Hepatic stellate cell (primary cell): ENCODE data around the gene TCERG1L.

ENCODE experiments used
- DNase-seq: peaks from one replicate; pipeline ENCODE4 v3.0.0; 2011; ENCODE audit warnings: low spot score

Gene TCERG1L

DNA sequence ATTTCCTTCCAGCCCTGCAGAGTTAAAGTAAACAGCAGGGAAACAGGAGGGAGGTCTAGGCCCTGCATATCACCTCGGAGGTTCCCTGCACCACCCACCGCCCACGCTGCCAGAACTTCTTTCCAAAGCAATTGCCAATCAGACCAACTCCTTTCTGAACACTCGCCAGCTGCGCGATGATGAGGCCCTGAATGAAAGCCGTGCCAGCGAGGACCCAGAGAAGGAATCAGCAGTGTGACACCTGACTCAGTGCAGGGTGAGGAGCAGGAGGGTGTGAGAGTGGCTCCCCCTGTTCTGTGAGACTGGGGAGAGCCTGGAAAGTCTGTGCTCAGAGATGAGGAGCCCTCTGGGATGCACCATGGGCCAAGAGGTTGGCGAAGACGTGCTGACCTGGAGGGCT, 3.3 kb upstream of the TCERG1L start:
- DNase-seq = no peak

GRCh38 chr10:131314148-131314547, 2.6 kb upstream of the TCERG1L start:
- DNase-seq = no peak

DNA sequence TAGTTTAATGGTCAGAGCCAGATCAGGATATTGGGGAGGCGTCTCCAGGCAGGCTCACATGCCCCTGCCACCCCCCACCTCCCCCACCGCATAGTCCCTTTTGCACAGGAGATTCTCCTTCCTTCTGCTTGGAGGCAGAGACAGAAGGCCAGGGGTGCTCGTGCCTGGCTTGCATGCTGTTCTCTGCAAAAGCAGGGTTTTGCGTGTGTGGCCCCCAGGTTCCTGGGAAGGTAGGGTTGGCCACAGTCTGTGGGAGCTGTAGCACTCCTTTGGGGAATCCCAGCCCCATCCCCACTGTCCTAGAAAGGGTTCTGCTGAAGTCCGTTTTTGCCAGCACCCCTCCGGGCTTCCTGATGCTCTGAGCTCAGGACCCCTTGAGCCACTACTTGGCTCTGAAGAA, 1.9 kb upstream of the TCERG1L start:
- DNase-seq = no peak

GRCh38 chr10:131312478-131312836, 936 bp upstream of the TCERG1L start:
- no peak for DNase-seq

GRCh38 chr10:131311402-131311660, 190 bp downstream of the TCERG1L start:
- no peak for DNase-seq

DNA sequence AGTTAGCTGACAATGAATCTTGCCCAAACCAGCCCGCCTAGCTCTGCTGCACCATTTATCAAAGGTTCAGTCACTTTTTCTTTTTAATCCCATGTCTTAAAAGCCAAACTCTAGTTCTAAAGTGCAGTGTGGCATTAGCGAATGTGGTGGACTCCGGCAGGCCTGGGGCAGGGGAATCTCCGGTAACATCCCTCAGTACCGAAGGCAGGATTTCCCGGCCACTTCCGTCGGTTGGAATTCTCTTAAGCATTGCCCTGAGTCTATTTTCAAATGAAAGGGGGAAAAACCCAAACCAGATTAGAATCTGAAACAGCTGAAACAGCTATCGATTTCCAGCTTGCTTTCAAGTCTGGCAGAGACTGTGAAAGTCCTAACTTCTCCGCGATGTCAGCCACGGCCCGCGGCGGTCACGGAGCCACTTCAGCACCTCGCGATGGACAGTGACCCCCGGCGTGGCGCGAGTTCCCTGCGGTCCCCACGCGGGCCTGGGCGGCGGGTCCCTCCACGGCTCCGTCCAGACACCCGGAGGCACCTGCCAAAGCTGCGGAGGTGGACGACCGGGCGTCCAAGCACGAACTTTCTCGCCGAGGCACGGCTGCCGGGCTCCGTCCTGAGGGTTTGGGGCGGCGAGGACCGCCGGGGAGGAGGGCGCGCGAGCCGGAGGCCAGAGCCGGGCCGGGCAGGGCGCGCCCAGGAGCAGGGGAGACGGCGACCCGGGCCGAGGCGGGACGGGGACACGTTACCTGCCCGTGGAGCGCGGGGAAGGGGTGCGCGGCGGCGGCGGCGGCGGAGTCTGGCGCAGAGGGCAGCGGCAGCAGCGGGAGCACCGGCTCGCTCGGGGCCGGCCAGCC, 745 bp downstream of the TCERG1L start:
- DNase-seq = no peak

DNA sequence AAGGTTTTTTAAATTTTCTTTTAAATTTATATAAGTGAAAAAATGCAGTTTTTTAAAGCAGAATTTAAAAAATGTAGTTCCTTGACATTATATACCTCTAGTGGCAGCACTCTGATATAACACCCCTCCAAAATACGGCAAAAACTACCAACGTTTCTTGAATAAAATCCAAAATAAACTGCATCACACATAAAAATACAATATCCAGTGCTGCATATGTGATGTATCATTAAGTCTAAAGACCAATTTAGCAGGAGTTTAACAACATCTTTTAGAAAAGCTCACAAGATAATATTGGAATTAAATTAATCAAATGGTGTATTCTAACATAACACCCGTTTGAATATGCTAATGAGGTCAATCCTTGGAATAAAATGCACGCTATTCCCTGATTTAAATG, 1.4 kb downstream of the TCERG1L start:
- no peak for DNase-seq

- DNase-seq = no peak
Measured at GRCh38 chr10:131300508-131300907, 11.0 kb downstream of the TCERG1L start.

GRCh38 chr10:131290781-131291180, 20.7 kb downstream of the TCERG1L start:
- no peak for DNase-seq

DNA sequence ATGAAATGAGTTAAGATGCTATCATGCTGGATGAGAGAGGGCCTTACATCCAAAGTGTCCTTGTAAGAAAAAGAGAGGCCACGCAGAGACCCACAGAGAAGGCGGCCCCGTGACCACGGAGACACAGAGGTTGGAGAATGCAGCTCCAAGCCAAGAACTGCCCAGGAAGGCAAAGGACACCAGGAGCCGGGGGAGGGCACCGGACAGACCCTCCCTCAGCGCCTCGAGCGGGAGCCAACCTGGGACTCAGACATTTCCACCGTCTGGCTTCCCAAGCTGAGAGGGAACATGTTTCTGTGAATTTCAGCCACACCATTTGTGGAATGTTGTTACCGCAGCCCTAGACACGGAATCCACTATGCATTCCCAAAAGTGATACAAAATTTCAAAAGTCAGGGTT, 22.9 kb downstream of the TCERG1L start:
- no peak for DNase-seq

DNA sequence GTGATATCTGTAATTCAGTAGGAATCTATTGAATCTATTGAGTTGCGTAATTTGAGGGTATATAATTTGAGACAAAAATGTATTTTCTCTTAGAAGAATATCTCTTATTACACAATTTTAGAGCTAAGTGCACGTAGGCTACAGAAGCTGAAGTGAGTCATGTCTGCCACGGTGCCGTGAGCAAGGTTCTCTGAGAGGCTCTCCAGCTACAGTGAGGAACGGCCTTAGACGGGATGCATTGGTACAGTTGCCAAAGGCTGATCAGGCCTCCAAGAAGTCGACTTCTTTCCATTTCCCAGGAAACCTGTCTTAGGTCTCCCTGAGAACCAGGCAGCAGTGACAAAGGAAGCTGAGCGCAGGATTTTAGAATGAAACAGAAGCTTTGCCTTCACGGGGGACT, 28.6 kb downstream of the TCERG1L start:
- DNase-seq = no peak

DNA sequence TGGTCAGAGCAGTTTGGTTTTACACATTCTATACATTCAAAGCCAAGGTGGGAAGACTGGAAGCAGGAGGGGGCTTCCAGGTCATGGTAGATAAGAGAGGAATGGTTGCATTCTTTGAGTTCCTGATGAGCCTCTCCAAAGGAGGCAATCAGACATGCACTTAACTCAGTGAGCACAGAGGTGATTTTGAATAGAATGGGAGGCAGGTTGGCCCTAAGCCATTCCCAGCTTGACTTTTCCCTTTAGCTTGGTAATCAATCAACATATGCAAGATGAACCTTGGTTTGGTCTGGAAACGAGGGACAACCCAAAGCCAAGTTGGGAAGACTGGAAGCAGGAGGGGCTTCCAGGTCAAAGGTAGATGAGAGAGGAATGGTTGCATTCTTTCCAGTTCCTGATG, 31.4 kb downstream of the TCERG1L start:
- no peak for DNase-seq

DNA sequence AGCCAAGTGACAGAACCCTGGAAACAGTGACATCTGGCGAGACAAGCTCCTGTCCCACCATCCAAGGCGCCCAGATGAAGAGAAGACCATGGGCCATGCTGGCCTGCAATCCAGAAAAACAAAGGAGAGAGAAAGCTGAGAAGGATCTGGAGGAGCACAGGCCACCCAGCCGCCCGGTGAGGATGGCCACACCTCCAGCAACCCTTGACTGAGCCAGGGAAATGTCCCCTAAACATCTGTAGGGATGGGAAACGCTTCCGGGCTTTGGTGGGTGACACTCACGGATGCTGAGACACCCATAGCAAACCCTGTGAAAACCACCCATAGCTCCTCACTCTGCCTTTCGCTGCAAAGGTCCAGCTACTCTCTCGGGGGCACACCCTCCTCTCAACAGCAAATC, 32.0 kb downstream of the TCERG1L start:
- no peak for DNase-seq

DNA sequence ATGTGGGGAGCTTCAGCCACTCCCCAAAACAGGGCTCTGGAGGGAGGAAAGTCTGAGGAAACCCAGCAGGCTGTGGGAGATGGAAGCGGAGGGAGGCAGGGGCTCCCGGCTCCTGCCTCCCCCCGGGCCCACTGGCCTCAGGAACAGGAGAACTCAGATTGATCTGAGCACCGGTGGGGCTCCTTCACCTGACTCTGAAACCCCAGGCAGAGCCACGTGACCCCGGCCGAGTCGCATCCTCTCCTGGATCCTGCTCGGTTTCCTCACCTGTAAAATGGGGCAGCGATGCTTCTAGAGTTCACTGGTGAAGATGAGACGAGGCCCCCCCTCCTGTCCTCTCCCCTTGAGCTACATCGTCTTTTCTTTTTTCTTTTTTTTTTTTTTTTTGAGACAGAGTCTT, 33.6 kb downstream of the TCERG1L start:
- no peak for DNase-seq

DNA sequence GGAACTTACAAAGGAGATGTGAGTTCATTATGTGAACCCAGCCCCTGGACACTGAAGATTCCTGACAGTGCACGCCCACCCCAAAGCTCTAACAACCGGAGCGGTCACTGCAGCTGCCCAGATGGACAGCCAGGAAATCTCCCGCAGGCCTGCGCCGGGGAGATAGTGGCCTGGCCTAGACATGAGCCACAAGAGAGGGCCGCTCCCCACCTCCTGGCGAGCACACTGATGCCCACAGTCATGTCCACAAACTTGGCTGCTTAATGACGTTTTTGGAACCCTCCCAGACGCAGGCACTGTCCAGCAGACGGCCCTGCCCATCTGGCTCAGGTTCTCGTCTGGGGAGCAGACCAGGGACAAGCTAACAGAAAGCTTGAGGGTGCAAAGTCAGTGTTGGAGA, 34.2 kb downstream of the TCERG1L start:
- DNase-seq = no peak

DNA sequence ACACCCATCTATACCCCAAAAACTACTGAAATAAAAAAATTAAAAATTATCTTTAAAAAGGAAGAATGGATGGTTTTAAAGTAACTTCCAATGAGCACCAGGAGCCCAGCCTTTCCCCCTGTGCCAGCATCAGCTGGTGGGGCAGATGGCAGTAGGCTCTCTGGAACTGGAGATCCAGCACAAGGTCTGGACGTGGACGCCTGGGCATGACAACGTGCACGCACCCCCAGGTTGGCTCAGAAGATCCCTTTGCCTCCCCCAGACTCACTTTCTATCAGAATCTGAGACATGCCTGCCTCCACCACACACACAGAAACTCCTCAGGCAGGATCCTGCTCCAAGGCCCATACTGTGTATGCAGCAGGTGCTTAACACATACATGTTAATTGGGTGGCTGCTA, 35.8 kb downstream of the TCERG1L start:
- no peak for DNase-seq

GRCh38 chr10:131274883-131275282, 36.6 kb downstream of the TCERG1L start:
- no peak for DNase-seq

DNA sequence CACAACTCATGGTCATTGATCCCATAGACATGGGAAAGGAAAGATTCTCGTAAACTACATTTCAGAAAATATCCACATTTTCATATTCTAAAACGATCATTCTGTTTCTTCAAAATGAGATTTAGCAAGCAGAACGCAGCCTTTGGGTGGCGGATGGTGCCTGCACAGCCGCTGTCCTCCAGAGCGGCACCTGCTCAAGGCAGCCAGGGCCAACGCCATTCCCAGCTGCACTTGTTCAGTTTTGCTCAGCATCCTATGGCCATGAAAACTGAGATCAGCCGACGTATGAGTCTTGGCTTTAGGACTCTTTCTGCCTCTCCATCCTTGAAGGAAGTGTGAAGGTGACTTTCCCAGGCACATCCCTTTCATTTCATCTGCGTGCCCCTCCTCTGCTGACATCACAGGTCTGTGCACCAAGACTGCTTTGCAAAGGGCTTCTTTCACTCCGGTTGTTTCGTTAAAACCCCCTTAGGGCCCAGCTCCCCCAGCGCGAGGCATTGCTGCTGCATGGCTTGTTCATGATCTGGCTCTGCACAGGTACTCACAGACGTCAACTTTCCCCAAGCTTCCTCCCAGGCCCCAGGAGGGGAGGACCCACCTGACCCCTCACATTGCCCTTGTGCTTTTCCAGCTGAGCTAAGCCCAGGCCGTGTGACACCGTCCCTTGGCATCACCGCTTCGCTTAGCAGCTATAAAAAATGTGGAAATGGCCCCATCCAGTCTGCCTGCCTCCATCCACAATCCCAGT, 37.2 kb downstream of the TCERG1L start:
- DNase-seq = no peak

DNA sequence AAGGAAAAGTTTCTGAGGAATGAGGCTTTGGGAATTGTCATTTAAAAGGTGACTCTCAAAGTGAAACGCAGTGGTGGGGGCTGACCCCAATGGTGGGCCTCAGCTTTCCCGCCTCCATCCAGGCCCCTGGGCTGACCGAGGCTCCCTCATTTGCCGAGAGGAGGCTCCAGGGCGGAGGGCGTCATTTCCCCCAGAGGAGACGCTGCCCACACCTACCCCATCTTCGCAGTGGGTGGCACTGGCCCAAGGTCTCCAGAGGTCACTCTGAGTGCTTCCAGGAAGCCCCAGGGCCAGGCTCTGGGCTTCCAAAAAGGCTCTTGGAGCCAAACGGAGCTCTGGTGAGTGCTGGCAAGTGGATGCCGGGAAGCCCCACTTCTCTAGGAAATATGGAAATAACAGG, 38.0 kb downstream of the TCERG1L start:
- DNase-seq = no peak

DNA sequence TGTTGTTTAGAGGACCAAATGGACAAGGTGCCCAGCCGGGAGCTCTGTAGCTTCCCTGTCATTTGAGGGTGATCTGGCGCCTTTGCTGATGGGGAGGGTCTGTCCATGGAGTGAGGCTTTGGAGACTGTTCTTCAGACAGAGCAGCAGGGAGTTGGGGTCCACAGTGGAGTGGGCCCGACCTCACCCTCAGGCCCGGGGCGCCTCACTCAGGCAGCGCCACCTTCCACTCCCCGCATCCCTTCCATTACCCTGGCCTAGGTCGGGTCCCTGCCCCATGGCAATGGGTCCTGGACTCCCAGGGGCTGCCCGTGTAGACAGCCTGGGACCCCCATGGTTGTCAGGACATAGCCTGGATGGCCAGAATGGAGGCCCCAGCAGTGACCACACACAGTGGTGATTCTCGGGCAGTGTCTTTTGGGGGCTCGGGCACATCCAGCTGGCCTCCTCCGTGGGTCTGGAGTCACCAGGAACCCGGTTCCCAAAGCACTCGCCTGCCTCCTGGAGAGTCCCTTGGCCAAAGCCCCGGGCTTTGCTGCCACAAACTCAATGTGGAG, 38.5 kb downstream of the TCERG1L start:
- DNase-seq = no peak

GRCh38 chr10:131271966-131272365, 39.6 kb downstream of the TCERG1L start:
- no peak for DNase-seq

DNA sequence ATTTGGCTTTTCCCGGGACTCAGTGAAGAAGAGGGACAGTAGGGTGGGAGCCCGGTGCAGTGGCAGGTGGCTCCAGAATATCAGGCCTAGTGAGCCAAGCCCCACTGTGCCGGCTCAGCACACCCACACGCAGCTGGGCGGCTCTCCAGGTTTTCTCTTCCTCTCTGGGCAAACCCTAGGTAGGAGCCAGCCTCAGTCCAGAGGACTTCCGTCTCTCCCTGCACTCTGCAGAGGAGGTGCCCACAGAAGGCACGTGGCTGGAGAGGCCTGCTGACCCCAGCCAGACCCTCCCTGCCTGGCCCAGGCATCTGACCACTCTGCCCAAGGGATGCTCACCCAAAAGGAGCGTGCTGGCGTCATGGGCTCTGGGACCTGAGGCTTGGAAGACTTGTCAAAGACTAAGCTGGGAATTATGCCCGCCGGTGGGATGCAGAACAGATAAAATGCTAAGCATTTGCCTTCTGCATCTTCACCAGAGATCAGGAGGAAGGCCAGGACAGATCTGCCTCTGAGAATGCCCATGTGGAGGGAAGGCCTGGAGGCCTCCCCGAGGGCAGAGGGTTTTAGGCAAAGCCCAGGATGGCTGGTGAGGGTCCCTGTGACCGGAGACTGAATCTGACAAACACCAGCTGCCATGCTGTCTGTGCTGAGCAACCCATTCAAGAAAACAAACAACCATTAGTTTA, 40.2 kb downstream of the TCERG1L start:
- DNase-seq = no peak
